ENCODE measurements around the gene OR4X2. TPM values are rescaled to one million over a fixed set of nuclear protein-coding genes. Genes with fewer than 3 reads are reported as not detected.

Gene OR4X2
- total RNA-seq, 1 experiment from 2014 or later = not detected

DNA sequence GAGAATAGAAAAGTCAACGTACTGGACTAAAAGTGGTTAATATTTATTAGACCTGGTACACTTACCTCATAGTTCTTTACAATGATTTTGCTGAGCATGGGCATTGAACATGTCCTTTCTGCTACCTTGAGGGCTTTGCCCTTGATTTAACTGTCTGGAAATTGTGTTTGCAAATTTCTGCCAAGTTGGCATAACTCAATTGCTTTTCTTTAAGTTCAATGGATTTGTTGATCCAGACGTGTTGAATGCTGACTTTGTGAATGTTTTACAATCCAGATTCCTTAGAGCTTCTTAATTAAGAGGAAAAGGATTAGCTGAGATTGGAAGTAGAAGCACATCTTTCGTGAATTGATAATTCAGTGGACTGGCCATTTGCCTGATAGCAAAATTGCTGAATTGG lies 7.2 kb upstream of the OR4X2 start:
- 0 out of 2 replicates have a peak, but pooled peaks cover 5% of the 10 kb centered on the region for H3K27me3 ChIP-seq (ENCODE audit: low read length)
- no peak for ATAC-seq
- CTCF ChIA-PET = no interaction called here
- DNase-seq = no peak
- no peaks in the 10 kb centered on the region for H3K79me2 ChIP-seq (ENCODE audit: low read length)
- no peaks in the 10 kb centered on the region for H3K9me3 ChIP-seq (ENCODE audit: low read length)
- no peaks in the 10 kb centered on the region for H3K4me1 ChIP-seq (ENCODE audit: insufficient read depth, low read length)
- no peak overlapping the region for H3K9ac ChIP-seq (ENCODE audit: low read length)
- no peaks in the 10 kb centered on the region for H3K36me3 ChIP-seq (ENCODE audit: low read depth, low read length)
- H2AFZ ChIP-seq (ENCODE audit: low read length) = no peak overlapping the region
- BruUV-seq (replicated peaks) = no TSS peak
- intact Hi-C loops (cut with micrococcal nuclease) = no loop called here
- H3K27ac ChIP-seq (ENCODE audit: low read length) = no peak overlapping the region
- H3K4me3 ChIP-seq (ENCODE audit: low read length) = no peak overlapping the region
- H3K4me2 ChIP-seq (ENCODE audit: low read length) = no peak overlapping the region
- TF ChIP-seq EZH2 (IDR thresholded peaks at IDR 0.05; ENCODE audit: low read length, unreplicated experiment) (no peak), EZH2phosphoT487 (IDR thresholded peaks at IDR 0.05; ENCODE audit: borderline replicate concordance, low read length) (no peak)
- TF ChIP-seq, protein P1, sequence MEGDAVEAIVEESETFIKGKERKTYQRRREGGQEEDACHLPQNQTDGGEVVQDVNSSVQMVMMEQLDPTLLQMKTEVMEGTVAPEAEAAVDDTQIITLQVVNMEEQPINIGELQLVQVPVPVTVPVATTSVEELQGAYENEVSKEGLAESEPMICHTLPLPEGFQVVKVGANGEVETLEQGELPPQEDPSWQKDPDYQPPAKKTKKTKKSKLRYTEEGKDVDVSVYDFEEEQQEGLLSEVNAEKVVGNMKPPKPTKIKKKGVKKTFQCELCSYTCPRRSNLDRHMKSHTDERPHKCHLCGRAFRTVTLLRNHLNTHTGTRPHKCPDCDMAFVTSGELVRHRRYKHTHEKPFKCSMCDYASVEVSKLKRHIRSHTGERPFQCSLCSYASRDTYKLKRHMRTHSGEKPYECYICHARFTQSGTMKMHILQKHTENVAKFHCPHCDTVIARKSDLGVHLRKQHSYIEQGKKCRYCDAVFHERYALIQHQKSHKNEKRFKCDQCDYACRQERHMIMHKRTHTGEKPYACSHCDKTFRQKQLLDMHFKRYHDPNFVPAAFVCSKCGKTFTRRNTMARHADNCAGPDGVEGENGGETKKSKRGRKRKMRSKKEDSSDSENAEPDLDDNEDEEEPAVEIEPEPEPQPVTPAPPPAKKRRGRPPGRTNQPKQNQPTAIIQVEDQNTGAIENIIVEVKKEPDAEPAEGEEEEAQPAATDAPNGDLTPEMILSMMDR (conservative IDR thresholded peaks at IDR 0.05; ENCODE audit: low read depth, low read length) = no peak
- no peaks in the 10 kb centered on the region for H3F3A ChIP-seq (ENCODE audit: low read length, unreplicated experiment)
- POLR2A ChIA-PET (ENCODE audit: unreplicated experiment) = no interaction called here
- H4K20me1 ChIP-seq (ENCODE audit: low read length) = no peaks in the 10 kb centered on the region
- H3K9me2 ChIP-seq (replicated peaks; ENCODE audit: low read length) = no peaks in the 10 kb centered on the region

DNA sequence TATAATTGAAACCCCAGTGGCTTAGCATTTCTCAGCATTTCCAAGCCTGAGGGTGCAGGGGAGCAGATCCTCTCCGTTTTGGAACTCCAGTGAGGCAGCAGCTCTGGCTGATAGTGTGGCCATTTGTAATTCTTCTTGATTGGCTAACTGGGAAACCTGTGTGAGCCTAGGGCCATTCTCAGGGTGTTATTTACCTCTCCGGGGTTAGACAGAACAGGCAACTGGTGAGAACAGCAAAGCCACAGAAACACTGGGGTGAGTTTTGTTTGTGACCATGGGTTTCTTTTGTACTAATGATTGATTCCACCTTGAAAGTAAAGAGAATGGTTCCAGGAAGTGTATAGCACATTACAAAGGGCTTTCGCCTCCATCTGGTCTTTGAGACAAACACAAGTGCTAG lies 2.4 kb upstream of the OR4X2 start:
- Histone ChIP-seq H3K9me3 (ENCODE audit: low read length) (no peaks in the 10 kb centered on the region), H3K27me3 (ENCODE audit: low read length) (0 out of 2 replicates have a peak, but pooled peaks cover 5% of the 10 kb centered on the region), H3K27ac (ENCODE audit: low read length) (no peak overlapping the region), H3K36me3 (ENCODE audit: low read depth, low read length) (no peaks in the 10 kb centered on the region), H3K4me3 (ENCODE audit: low read length) (no peak overlapping the region), H3K9ac (ENCODE audit: low read length) (no peak overlapping the region), H4K20me1 (ENCODE audit: low read length) (no peaks in the 10 kb centered on the region), H3K4me1 (ENCODE audit: insufficient read depth, low read length) (no peaks in the 10 kb centered on the region), H3K9me2 (replicated peaks; ENCODE audit: low read length) (no peaks in the 10 kb centered on the region), H3F3A (ENCODE audit: low read length, unreplicated experiment) (no peaks in the 10 kb centered on the region), H3K4me2 (ENCODE audit: low read length) (no peak overlapping the region), H2AFZ (ENCODE audit: low read length) (no peak overlapping the region), H3K79me2 (ENCODE audit: low read length) (no peaks in the 10 kb centered on the region)
- DNase-seq (no peak), ATAC-seq (no peak)
- CTCF ChIA-PET = no interaction called here
- TF ChIP-seq EZH2phosphoT487 (IDR thresholded peaks at IDR 0.05; ENCODE audit: borderline replicate concordance, low read length) = no peak
- intact Hi-C loops (cut with micrococcal nuclease) = no loop called here
- POLR2A ChIA-PET (ENCODE audit: unreplicated experiment) = no interaction called here
- BruUV-seq (replicated peaks) = no TSS peak

DNA sequence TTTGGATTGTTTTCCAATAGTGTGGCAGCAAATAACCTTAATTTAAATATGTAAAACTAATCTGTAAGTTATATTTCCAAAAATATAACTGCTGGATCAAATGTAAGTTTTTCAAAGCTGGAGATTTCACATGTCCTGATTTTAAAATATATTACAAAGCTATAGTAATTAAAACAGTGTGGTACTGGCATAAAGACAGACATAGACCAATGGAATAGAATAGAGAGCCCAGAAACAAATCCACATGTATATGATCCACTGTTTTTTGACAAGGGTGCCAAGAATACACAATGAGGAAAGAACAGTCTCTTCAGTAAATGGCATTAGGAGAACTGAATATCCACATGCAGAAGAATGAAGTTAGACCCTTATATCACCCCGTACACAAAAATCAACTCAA lies 4.0 kb downstream of the OR4X2 start:
- ChIA-PET POLR2A (ENCODE audit: unreplicated experiment) (no interaction called here), CTCF (no interaction called here)
- no peaks in the 10 kb centered on the region for H4K20me1 ChIP-seq (ENCODE audit: low read length)

More for the DNA sequence above, 4.0 kb downstream of the OR4X2 start:
- TF ChIP-seq EZH2phosphoT487 (IDR thresholded peaks at IDR 0.05; ENCODE audit: borderline replicate concordance, low read length) (no peak), EZH2 (IDR thresholded peaks at IDR 0.05; ENCODE audit: low read length, unreplicated experiment) (no peak)
- TF ChIP-seq, protein P1 (conservative IDR thresholded peaks at IDR 0.05; ENCODE audit: low read depth, low read length) = no peak
- Histone ChIP-seq H3K79me2 (ENCODE audit: low read length) (no peaks in the 10 kb centered on the region), H3K36me3 (ENCODE audit: low read depth, low read length) (no peaks in the 10 kb centered on the region), H3K4me1 (ENCODE audit: insufficient read depth, low read length) (no peaks in the 10 kb centered on the region), H3K9me2 (replicated peaks; ENCODE audit: low read length) (no peaks in the 10 kb centered on the region), H3K27ac (ENCODE audit: low read length) (no peak overlapping the region), H2AFZ (ENCODE audit: low read length) (no peak overlapping the region), H3K4me2 (ENCODE audit: low read length) (no peak overlapping the region), H3K9ac (ENCODE audit: low read length) (no peak overlapping the region), H3K27me3 (ENCODE audit: low read length) (no peaks in the 10 kb centered on the region), H3K4me3 (ENCODE audit: low read length) (no peak overlapping the region), H3K9me3 (ENCODE audit: low read length) (no peaks in the 10 kb centered on the region), H3F3A (ENCODE audit: low read length, unreplicated experiment) (no peaks in the 10 kb centered on the region)
- no peak for DNase-seq
- BruUV-seq (replicated peaks) = no TSS peak
- no peak for ATAC-seq
- intact Hi-C loops (cut with micrococcal nuclease) = no loop called here
